AG04450 (cell line): Measurements from ENCODE around the gene HECW1. TPM values are rescaled to one million over a fixed set of nuclear protein-coding genes. Genes with fewer than 3 reads are reported as not detected.

Experiments used
- CTCF ChIA-PET: fragments of 300-600, 350-600 bp; formaldehyde crosslinking; extraction: SDS; loops from one replicate; lab custom pipeline; 2022; ENCODE audit warnings: antibody characterized with exemption, inconsistent platforms; lab: Charles Lee
- POLR2A ChIA-PET: fragments of 350-600 bp; formaldehyde crosslinking; extraction: SDS; loops from one replicate; lab custom pipeline; 2021; ENCODE audit warnings: antibody characterized with exemption, inconsistent platforms; lab: Yijun Ruan, JAX
- DNase-seq: peaks from one replicate; pipeline ENCODE4 v3.0.0-alpha.2; 2011; ENCODE audit warnings: low read depth, low spot score
- H3K27ac ChIP-seq: one replicate; pipeline ENCODE4 v1.5.1; 2012; ENCODE audit warnings: low read depth, low read length, control low read depth
- H3K27me3 ChIP-seq: one replicate; pipeline ENCODE4 v1.6.0; 2012; ENCODE audit warnings: low read length; ENCODE audit not compliant: control insufficient read depth, insufficient read depth
- H3K4me3 ChIP-seq: 2 replicates; pipeline ENCODE4 v1.5.1; 2011; ENCODE audit warnings: mild to moderate bottlenecking, low read depth, low read length, control low read depth
- H3K9me3 ChIP-seq: 2 replicates; pipeline ENCODE4 v1.5.1; 2012; ENCODE audit warnings: low read length; ENCODE audit not compliant: control insufficient read depth, insufficient read depth
- CTCF ChIP-seq: IDR thresholded peaks from 2 replicates; pipeline ENCODE4 v1.5.1; 2011; ENCODE audit warnings: low read depth, low read length, control low read depth, inconsistent platforms
- polyA plus RNA-seq: library from polyadenylated mRNA; depleted of rRNA; stranded (reverse); fragments of >200 nt; gene quantifications from 2 replicates; pipeline ENCODE4 v1.2.3, GENCODE V29; 2011

The HECW1 gene
- polyA plus RNA-seq, 1 experiment = 2.6 TPM

GRCh38 chr7:43480581-43480980, 368.1 kb downstream of the HECW1 start:
- TF ChIP-seq CTCF = no peak
- no peak for DNase-seq
- no peak overlapping the region for H3K4me3 ChIP-seq
- H3K27ac ChIP-seq = no peak overlapping the region
- ChIA-PET POLR2A (no interaction called here), CTCF (interaction anchor here (2.7 kb wide), 1 partner anchor 25 kb away, joined by 10 read pairs; no protein-coding TSS in a partner anchor)
- H3K27me3 ChIP-seq = no peaks in the 10 kb centered on the region
- H3K9me3 ChIP-seq = no peaks in the 10 kb centered on the region

- CTCF ChIA-PET = interaction anchor here (0.6 to 2.7 kb wide), 2 partner anchors 26 to 1203 kb away, joined by 4 to 10 read pairs; no protein-coding TSS in a partner anchor
- no peak for DNase-seq
- Histone ChIP-seq H3K4me3 (no peak overlapping the region), H3K27me3 (no peaks in the 10 kb centered on the region), H3K9me3 (no peaks in the 10 kb centered on the region), H3K27ac (no peak overlapping the region)
- TF ChIP-seq CTCF = no peak
- POLR2A ChIA-PET = no interaction called here
Measured at GRCh38 chr7:43481902-43482678, 369.6 kb downstream of the HECW1 start.

GRCh38 chr7:43482679-43483252, 370.3 kb downstream of the HECW1 start:
- POLR2A ChIA-PET = no interaction called here
- Histone ChIP-seq H3K9me3 (no peaks in the 10 kb centered on the region), H3K4me3 (no peak overlapping the region), H3K27me3 (no peaks in the 10 kb centered on the region), H3K27ac (no peak overlapping the region)
- CTCF ChIA-PET = interaction anchor here (0.7 to 2.7 kb wide), 2 partner anchors 27 to 239 kb away, joined by 3 to 10 read pairs; no protein-coding TSS in a partner anchor
- DNase-seq = no peak
- TF ChIP-seq CTCF = no peak

GRCh38 chr7:43484678-43485395, 372.4 kb downstream of the HECW1 start:
- TF ChIP-seq CTCF = no peak
- H3K4me3 ChIP-seq = no peak overlapping the region
- H3K27ac ChIP-seq = no peak overlapping the region
- H3K27me3 ChIP-seq = peaks cover 4% of the 10 kb centered on the region
- no peaks in the 10 kb centered on the region for H3K9me3 ChIP-seq
- DNase-seq = no peak
- ChIA-PET CTCF (interaction anchor here (1.1 kb wide), 1 partner anchor 215 kb away, joined by 4 read pairs; no protein-coding TSS in a partner anchor), POLR2A (no interaction called here)
